HL-60 (cell line): ENCODE measurements around the gene CAMTA1.

ENCODE experiments used
- DNase-seq, 2 experiments: peaks; one replicate each; pipeline ENCODE4 v3.0.0-alpha.2; 2010 to 2020; ENCODE audit warnings: low read depth in 1 of 2, low spot score in 1 of 2
- H3K27ac ChIP-seq: fragments of 250-450 bp; sonication (Bioruptor Pico); replicated peaks from 2 replicates; pipeline ENCODE4 v1.5.1; 2020; ENCODE audit warnings: mild to moderate bottlenecking, moderate library complexity
- H3K27me3 ChIP-seq: fragments of 250-450 bp; sonication (Bioruptor Pico); 2 replicates; pipeline ENCODE4 v1.5.1; 2021; ENCODE audit warnings: mild to moderate bottlenecking, moderate library complexity; ENCODE audit not compliant: insufficient read depth, poor library complexity, severe bottlenecking
- H3K4me3 ChIP-seq: replicated peaks from 2 replicates; pipeline ENCODE4 v1.5.1; 2011; ENCODE audit warnings: mild to moderate bottlenecking, control low read depth, low read length; ENCODE audit not compliant: insufficient read depth
- GABPA ChIP-seq: IDR thresholded peaks from 2 replicates; pipeline ENCODE4 v1.6.1; 2012; ENCODE audit warnings: low read depth
- POLR2AphosphoS5 ChIP-seq: IDR thresholded peaks from 2 replicates; pipeline ENCODE4 v1.6.1; 2012; ENCODE audit warnings: low read depth
- SPI1 ChIP-seq: IDR thresholded peaks from 2 replicates; pipeline ENCODE4 v1.6.1; 2012; ENCODE audit warnings: low read depth, mild to moderate bottlenecking, borderline replicate concordance
- TF ChIP-seq, protein P1 (sequence below): IDR thresholded peaks from 2 replicates; pipeline ENCODE4 v1.6.1; 2012; ENCODE audit warnings: low read depth; ENCODE audit not compliant: insufficient replicate concordance
- TF ChIP-seq, protein P2 (sequence below): IDR thresholded peaks from one replicate; pipeline ENCODE4 v1.5.1; 2011; ENCODE audit warnings: low read length, control low read depth, inconsistent platforms; ENCODE audit not compliant: insufficient read depth

CAMTA1 gene

DNA sequence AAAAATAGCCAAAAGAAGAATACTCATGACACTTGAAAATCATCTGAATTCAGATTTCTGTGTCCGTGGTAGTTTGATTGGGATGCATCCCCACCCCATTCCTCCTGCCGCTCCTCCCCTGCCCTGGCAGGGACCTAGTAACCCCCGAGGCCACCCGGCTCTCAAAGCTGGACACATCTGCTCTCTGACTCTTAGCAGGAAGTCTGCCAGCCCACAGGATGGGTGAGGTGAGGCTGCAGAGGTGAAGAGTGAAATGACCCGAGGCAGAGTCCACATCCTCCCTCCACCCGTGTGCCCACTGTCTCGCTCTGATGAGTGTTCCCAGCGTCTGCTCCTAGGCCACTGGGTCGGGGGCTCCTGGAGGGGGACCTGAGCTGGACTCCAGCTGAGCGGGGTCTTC lies 677.4 kb downstream of the CAMTA1 start:
- Histone ChIP-seq H3K27ac (no peak overlapping the region), H3K4me3 (no peak overlapping the region), H3K27me3 (peaks cover 2% of the 10 kb centered on the region)
- no peak for DNase-seq
- no peak for TF ChIP-seq GABPA
- TF ChIP-seq, protein P1, sequence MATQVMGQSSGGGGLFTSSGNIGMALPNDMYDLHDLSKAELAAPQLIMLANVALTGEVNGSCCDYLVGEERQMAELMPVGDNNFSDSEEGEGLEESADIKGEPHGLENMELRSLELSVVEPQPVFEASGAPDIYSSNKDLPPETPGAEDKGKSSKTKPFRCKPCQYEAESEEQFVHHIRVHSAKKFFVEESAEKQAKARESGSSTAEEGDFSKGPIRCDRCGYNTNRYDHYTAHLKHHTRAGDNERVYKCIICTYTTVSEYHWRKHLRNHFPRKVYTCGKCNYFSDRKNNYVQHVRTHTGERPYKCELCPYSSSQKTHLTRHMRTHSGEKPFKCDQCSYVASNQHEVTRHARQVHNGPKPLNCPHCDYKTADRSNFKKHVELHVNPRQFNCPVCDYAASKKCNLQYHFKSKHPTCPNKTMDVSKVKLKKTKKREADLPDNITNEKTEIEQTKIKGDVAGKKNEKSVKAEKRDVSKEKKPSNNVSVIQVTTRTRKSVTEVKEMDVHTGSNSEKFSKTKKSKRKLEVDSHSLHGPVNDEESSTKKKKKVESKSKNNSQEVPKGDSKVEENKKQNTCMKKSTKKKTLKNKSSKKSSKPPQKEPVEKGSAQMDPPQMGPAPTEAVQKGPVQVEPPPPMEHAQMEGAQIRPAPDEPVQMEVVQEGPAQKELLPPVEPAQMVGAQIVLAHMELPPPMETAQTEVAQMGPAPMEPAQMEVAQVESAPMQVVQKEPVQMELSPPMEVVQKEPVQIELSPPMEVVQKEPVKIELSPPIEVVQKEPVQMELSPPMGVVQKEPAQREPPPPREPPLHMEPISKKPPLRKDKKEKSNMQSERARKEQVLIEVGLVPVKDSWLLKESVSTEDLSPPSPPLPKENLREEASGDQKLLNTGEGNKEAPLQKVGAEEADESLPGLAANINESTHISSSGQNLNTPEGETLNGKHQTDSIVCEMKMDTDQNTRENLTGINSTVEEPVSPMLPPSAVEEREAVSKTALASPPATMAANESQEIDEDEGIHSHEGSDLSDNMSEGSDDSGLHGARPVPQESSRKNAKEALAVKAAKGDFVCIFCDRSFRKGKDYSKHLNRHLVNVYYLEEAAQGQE: no peak
- TF ChIP-seq POLR2AphosphoS5: no peak
- TF ChIP-seq, protein P2, sequence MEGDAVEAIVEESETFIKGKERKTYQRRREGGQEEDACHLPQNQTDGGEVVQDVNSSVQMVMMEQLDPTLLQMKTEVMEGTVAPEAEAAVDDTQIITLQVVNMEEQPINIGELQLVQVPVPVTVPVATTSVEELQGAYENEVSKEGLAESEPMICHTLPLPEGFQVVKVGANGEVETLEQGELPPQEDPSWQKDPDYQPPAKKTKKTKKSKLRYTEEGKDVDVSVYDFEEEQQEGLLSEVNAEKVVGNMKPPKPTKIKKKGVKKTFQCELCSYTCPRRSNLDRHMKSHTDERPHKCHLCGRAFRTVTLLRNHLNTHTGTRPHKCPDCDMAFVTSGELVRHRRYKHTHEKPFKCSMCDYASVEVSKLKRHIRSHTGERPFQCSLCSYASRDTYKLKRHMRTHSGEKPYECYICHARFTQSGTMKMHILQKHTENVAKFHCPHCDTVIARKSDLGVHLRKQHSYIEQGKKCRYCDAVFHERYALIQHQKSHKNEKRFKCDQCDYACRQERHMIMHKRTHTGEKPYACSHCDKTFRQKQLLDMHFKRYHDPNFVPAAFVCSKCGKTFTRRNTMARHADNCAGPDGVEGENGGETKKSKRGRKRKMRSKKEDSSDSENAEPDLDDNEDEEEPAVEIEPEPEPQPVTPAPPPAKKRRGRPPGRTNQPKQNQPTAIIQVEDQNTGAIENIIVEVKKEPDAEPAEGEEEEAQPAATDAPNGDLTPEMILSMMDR: no peak

DNA sequence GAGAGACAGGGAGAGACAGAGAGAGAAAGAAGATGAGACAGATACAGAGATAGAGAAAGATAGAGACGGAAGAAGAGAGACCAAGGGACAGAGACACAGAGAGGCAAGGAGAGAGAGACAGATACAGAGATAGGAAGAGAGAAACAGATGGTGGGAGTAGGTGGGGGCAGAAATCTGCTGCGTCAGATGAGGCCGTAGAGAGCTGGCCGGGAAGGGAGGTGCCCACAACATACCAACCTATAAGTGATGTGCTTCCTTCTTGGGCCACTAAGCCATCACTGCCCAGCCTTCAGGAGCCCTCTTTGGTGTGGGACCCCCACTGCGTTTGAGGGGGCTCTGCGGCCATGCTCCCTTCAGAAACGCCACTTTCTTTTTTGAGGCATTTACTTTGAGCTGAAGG lies 678.3 kb downstream of the CAMTA1 start:
- TF ChIP-seq, protein P1: no peak
- TF ChIP-seq GABPA (no peak), SPI1 (no peak), POLR2AphosphoS5 (no peak)
- TF ChIP-seq, protein P2: no peak
- Histone ChIP-seq H3K27me3 (peaks cover 2% of the 10 kb centered on the region), H3K27ac (no peak overlapping the region), H3K4me3 (no peak overlapping the region)
- DNase-seq: no peak

DNA sequence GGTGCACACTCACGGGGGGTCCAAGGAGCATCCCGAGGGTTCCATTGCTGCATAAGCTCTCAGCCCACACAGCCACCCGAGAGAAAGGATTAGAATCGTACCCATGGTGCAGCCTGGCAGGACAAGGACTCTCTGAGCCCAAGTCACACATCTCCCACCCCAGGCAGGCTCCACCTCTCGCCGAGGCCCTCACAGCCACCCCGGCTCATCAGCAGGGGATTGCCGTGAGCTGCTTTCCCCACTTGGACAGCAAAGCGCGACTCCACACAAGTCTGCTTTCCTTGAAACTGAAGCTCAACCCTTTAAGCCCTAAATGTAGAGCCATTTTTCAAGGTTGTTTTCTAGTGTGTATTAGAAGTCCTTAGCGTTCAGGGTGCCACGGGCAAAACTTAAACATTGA lies 679.5 kb downstream of the CAMTA1 start:
- DNase-seq: no peak
- Histone ChIP-seq H3K27ac (no peak overlapping the region), H3K27me3 (peaks cover 2% of the 10 kb centered on the region), H3K4me3 (no peak overlapping the region)
- no peak for TF ChIP-seq SPI1
- TF ChIP-seq GABPA: no peak
- TF ChIP-seq, protein P2: no peak
- TF ChIP-seq, protein P1: no peak
- no peak for TF ChIP-seq POLR2AphosphoS5
